Measurements from ENCODE around the gene SLC13A4. TPM values are rescaled to one million over a fixed set of nuclear protein-coding genes. Genes with fewer than 3 reads are reported as not detected.
"Not testable (repeated sequence)": the region's sequence is repeated elsewhere in the genome, so short reads cannot be mapped to it uniquely, and the experiment has no call there.

Gene SLC13A4
- total RNA-seq, 1 donor from 2014 or later, result 0.27 TPM

DNA sequence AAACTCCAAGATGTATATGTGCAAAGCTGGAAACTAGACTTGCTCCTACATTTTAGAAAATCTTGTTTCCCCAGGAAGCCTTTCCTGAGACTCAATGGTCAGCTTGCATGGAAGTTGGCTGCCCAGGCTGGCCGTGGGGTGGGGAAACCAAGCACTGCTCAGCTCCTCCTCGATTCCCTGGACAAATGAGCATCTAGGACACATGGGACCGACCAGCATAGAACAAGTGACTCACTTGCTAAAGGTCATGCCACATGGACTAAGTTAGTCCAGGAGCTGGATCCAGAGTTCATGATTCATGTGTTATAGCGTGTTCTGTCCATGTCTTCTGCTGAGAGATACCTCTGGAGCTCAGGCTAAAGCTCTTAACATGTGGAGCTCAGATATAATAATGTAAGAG is 14.4 kb upstream of the SLC13A4 start:
- intact Hi-C loops (cut with DNase I), result no loop called here
- no peak for ATAC-seq
- no peak overlapping the region for H3K27ac ChIP-seq

DNA sequence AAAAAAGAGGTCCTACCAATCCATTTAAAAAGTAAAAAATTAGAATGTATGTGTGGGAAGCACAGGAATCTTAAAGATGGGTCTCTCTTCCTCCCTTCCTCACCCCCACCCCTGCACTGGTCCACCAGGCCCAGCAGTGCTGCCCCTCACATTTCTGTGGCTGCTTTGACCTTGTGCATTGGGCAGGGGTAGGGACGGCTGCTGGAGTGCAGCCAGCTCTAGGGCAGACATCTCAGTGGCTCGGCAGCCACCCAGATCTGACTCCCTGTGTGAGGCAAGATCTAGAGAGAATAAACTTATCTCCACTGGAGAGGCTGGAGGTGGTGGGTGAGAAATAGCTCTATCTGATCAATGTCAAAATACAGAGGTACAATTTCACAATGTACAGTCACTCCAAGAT is 13.9 kb upstream of the SLC13A4 start:
- Histone ChIP-seq H3K36me3 (no peaks in the 10 kb centered on the region), H3K9me3 (no peaks in the 10 kb centered on the region), H3K4me1 (no peaks in the 10 kb centered on the region), H3K4me3 (no peak overlapping the region), H3K27me3 (ENCODE audit: low read depth) (no peaks in the 10 kb centered on the region), H3K27ac (no peak overlapping the region)
- intact Hi-C loops (cut with DNase I), result no loop called here
- ATAC-seq, result no peak
- DNase-seq, result no peak
- TF ChIP-seq, protein P1, sequence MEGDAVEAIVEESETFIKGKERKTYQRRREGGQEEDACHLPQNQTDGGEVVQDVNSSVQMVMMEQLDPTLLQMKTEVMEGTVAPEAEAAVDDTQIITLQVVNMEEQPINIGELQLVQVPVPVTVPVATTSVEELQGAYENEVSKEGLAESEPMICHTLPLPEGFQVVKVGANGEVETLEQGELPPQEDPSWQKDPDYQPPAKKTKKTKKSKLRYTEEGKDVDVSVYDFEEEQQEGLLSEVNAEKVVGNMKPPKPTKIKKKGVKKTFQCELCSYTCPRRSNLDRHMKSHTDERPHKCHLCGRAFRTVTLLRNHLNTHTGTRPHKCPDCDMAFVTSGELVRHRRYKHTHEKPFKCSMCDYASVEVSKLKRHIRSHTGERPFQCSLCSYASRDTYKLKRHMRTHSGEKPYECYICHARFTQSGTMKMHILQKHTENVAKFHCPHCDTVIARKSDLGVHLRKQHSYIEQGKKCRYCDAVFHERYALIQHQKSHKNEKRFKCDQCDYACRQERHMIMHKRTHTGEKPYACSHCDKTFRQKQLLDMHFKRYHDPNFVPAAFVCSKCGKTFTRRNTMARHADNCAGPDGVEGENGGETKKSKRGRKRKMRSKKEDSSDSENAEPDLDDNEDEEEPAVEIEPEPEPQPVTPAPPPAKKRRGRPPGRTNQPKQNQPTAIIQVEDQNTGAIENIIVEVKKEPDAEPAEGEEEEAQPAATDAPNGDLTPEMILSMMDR (IDR thresholded peaks at IDR 0.05), result no peak

More for the DNA sequence above, 14.4 kb upstream of the SLC13A4 start:
- Histone ChIP-seq H3K4me1 (no peaks in the 10 kb centered on the region), H3K9me3 (no peaks in the 10 kb centered on the region), H3K36me3 (no peaks in the 10 kb centered on the region), H3K4me3 (no peak overlapping the region), H3K27me3 (ENCODE audit: low read depth) (no peaks in the 10 kb centered on the region)
- TF ChIP-seq, protein P1 (IDR thresholded peaks at IDR 0.05), result no peak
- DNase-seq, result no peak

DNA sequence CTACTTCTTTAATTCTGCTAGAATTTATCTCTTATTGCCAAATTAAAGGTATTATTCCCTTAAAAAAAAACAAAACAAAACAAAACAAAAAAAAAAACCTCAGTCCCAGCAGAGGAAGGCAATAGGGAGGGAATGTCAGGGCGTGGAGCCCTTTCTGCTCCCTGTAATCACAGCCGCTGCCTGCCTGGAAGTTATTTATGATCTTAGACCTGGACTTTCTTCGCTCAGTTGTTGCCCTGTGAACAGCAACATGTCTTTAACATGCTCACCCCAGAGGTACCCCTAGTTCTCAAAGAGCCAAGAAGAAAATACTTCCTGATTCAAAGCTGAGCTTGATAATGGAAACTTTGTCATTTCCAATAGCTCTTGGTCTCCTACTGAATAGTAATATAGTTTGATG is 12.9 kb upstream of the SLC13A4 start:
- Histone ChIP-seq H3K27me3 (ENCODE audit: low read depth) (no peaks in the 10 kb centered on the region), H3K4me3 (no peak overlapping the region), H3K36me3 (no peaks in the 10 kb centered on the region), H3K27ac (no peak overlapping the region), H3K9me3 (no peaks in the 10 kb centered on the region), H3K4me1 (no peaks in the 10 kb centered on the region)
- ATAC-seq, result no peak
- TF ChIP-seq, protein P1 (IDR thresholded peaks at IDR 0.05), result no peak
- intact Hi-C loops (cut with DNase I), result no loop called here
- DNase-seq, result no peak

DNA sequence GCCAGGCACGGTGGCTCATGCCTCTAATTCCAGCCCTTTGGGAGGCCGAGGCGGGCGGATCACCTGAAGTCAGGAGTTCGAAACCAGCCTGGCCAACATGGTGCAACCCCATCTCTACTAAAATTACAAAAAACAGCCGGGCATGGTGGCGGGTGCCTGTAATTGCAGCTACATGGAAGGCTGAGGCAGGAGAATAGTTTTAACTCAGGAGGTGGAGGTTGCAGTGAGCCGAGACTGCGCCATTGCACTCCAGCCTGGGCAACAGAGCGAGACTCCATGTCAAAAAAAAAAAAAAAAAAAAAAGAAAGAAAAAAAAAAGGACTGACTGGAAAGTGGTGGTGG is 9.3 kb upstream of the SLC13A4 start:
- DNase-seq; H3K4me1 ChIP-seq; H3K27me3 ChIP-seq (ENCODE audit: low read depth); H3K4me3 ChIP-seq; H3K36me3 ChIP-seq; H3K9me3 ChIP-seq; ATAC-seq; intact Hi-C loops (cut with DNase I); H3K27ac ChIP-seq: not testable (repeated sequence)

DNA sequence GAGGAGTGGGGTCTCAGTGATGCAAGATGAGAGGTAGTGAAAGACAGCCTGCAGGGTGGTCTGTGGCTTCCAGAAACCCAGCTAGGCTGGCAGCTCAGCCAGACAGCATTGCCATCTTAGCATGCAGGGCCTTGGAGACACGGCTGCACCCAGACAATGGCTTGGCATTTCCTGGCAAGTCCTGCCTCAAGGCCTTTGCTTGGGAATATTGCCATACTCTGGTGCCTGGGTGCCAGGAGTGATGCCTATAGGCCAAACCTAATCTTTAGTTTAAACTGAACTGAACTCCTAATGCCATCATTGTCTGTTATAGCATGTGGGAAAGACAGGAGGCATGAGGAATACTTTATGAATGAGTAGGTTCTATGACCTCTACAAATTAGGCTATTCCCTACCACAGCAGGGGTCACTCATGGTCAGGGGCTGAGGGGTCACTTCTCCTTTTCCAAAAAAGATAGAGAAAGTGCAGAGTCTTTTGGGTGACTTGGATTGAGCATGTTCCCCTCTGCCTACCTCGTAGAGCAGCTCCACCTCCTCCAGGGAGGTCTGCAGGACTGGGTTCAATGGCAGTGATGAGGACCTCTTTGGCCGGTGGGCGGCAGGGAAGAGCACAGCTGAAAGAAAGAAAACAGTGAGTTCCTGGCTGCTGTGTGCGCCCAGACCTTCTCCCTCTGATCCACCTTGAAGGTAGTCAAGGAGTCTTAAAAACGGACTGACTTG is 8.8 kb upstream of the SLC13A4 start:
- Histone ChIP-seq H3K9me3 (no peaks in the 10 kb centered on the region), H3K36me3 (no peaks in the 10 kb centered on the region), H3K27ac (no peak overlapping the region), H3K4me1 (no peaks in the 10 kb centered on the region), H3K4me3 (no peak overlapping the region), H3K27me3 (ENCODE audit: low read depth) (no peaks in the 10 kb centered on the region)
- intact Hi-C loops (cut with DNase I), result no loop called here
- TF ChIP-seq, protein P1 (IDR thresholded peaks at IDR 0.05), result no peak
- no peak for DNase-seq
- no peak for ATAC-seq

DNA sequence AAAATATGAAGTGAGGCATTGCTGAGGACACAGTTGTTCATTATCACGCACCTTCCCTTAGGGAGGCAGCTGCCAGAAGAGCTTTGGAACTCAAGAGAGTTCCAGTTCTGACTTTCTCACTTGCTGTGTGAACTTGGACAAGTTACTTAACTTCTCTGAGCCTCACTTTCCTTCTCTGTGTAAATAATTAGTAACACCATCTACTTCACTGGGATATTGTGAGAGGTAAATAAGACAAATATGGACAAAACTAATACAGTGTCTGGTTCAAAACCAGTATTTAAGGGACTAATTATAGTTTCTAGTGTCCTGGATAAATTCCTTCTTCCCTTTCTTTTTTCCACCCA is 6.3 kb upstream of the SLC13A4 start:
- no peak overlapping the region for H3K4me3 ChIP-seq
- intact Hi-C loops (cut with DNase I), result no loop called here
- TF ChIP-seq, protein P1 (IDR thresholded peaks at IDR 0.05), result no peak
- H3K4me1 ChIP-seq, result no peaks in the 10 kb centered on the region
- H3K9me3 ChIP-seq, result no peaks in the 10 kb centered on the region
- no peaks in the 10 kb centered on the region for H3K27me3 ChIP-seq (ENCODE audit: low read depth)
- ATAC-seq (no peak), DNase-seq (no peak)
- H3K36me3 ChIP-seq, result no peaks in the 10 kb centered on the region
- no peak overlapping the region for H3K27ac ChIP-seq
